GM12891 (cell line): Measurements from ENCODE around the gene BTBD9.
A peak's percentile ranks its signal among the peaks of the same experiment; 100 is the strongest.
"Not testable (repeated sequence)": the region's sequence is repeated elsewhere in the genome, so short reads cannot be mapped to it uniquely, and the experiment has no call there.

Experiments used
- DNase-seq: peaks from one replicate; pipeline ENCODE4 v3.0.0; 2011; ENCODE audit warnings: low spot score; ENCODE audit not compliant: insufficient read length
- FAIRE-seq: peaks from 2 replicates; lab custom pipeline; 2011; peaks lifted over from hg19 to GRCh38; lab: Jason Lieb, UNC
- PAX5 ChIP-seq: IDR thresholded peaks from 2 replicates; pipeline ENCODE4 v1.6.1; 2011; ENCODE audit warnings: low read length, moderate library complexity, mild to moderate bottlenecking; ENCODE audit not compliant: insufficient read depth, severe bottlenecking
- POLR2A ChIP-seq: IDR thresholded peaks from 2 replicates; pipeline ENCODE4 v1.6.1; 2011; ENCODE audit warnings: low read depth, low read length, control low read depth
- POLR2AphosphoS5 ChIP-seq: IDR thresholded peaks from 2 replicates; pipeline ENCODE4 v1.6.1; 2011; ENCODE audit warnings: low read depth, low read length, control low read depth
- POU2F2 ChIP-seq: IDR thresholded peaks from 2 replicates; pipeline ENCODE4 v1.6.1; 2011; ENCODE audit warnings: low read depth, mild to moderate bottlenecking, control low read depth, low read length, moderate library complexity
- SPI1 ChIP-seq: IDR thresholded peaks from 2 replicates; pipeline ENCODE4 v1.6.1; 2011; ENCODE audit warnings: low read depth, low read length, control low read depth
- TAF1 ChIP-seq: IDR thresholded peaks from 2 replicates; pipeline ENCODE4 v1.6.1; 2011; ENCODE audit warnings: low read depth, low read length, control low read depth

Gene BTBD9

DNA sequence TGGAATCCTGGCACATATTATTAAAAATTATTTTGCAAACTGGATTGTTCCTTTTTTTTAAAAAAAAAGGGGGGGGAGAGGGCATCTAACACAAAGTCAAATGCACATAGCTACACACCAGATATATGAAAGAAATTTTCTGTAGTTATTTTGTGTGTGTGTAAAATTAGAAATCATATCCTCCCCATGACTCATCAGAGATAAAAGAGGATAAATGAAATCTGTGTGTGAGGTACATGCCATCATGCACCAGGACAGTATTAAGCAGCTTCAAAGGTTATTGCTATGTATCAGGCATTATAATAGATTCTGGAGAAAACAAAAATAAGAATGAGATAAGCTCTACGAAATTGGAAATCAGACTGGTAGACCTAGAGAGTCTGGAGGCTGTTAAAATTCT, 5.2 kb downstream of the BTBD9 start:
- FAIRE-seq (no peak), DNase-seq (no peak)
- no peak for TF ChIP-seq SPI1

DNA sequence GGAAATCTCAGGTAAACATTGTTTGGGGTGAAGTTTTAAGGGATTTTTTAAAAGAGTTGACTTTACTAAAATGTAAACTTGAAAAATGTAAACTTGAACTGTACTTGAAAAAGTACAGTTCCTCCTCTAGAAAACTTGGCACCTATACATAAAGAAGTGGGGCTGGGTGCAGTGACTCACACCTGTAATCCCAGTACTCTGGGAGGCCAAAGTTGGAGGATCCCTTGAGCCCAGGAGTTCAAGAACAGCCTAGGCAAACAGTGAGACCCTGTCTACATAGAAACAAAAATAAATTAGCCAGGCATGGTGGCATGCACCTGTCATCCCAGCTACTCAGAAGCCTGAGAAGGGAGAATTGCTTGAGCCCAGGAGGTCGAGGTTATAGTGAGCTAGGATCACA, 7.2 kb downstream of the BTBD9 start:
- TF ChIP-seq PAX5: no peak
- no peak for TF ChIP-seq POU2F2
- TF ChIP-seq POLR2A: no peak
- no peak for TF ChIP-seq POLR2AphosphoS5
- TF ChIP-seq SPI1: no peak
- TF ChIP-seq TAF1: no peak
- FAIRE-seq (no peak), DNase-seq (no peak)

DNA sequence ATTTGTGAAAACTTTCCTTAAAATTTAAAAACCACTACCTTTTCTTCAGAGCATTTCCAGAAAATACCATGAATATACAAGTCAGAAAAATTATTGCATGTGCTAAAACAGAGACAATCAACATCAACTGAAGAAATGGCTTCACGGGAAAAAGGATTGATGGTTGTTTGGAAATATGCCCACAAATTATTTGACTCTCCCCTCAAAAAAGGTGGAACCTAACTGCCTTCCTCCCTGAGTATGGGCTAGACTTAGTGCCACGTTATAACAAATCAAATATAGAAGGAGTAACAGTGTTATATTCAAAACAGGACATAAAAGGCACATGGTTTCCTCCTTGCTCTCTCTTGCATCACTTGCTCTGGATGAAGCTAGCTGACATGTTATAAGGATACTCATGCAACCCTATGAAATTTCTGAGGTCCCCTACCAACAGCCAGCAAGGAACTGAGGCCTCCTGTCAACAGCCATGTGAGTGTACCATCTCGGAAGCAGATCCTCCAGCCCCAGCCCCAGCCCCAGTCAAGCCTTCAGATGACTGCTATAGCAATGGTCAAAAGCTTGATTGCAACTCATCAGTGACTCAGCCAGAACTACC, 8.4 kb downstream of the BTBD9 start:
- DNase-seq (no peak), FAIRE-seq (no peak)
- TF ChIP-seq POLR2AphosphoS5: no peak
- TF ChIP-seq SPI1: no peak
- TF ChIP-seq PAX5: no peak
- TF ChIP-seq TAF1: no peak
- no peak for TF ChIP-seq POU2F2
- TF ChIP-seq POLR2A: no peak

DNA sequence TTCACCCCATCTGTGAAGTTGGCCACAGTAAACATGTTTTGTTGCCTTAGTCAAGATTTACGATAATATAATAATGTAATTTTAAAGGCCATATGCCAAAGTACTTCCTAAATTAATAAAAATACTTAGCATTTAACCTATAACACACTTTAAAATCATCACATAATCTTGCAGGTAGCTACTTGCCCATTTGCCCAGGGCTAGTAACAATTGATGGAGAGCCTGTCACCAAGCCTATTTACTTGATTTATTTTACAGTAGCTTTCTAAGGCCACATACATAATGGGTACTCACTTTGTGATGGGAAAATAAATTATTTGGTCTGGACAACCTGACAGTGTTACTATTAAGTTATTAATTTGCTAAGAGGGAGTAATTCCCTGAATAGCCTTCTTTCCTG, 14.5 kb downstream of the BTBD9 start:
- TF ChIP-seq POLR2AphosphoS5 (no peak), TAF1 (no peak), POLR2A (no peak), PAX5 (no peak), POU2F2 (no peak), SPI1 (no peak)
- no peak for DNase-seq
- no peak for FAIRE-seq

DNA sequence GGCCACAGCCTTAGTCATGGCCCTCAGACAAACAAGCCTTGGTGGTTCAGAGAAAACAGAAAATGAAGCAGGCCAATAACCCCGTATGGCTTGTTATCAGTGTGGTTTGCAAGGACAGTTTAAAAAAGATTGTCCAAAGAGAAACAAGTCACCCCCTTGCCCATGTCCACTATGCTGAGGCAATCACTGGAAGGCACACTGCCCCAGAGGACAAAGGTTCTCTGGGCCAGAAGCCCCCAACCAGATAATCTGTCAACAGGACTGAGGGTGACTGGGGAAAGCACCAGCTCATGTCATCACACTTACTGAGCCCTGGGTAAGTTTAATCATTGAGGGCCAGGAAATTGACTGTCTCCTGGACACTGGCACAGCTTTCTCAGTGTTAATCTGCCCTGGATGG, 20.4 kb downstream of the BTBD9 start:
- FAIRE-seq, DNase-seq: not testable (repeated sequence)

DNA sequence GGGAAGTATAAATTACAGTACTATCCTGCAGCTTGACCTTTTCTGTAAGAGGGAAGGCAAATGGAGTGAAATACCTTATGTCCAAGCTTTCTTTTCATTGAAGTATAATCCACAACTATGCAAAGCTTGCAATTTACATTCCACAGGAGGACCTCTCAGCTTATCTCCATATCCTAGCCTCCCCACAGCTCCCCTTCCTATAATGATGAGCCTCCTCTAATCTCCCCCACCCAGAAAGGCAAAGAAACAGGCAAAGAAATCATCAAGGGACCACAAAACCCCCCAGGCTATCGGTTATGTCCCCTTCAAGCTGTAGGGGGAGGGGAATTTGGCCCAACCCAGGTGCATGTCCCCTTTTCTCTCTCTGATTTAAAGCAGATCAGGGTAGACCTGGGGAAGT, 21.4 kb downstream of the BTBD9 start:
- FAIRE-seq, DNase-seq: not testable (repeated sequence)

DNA sequence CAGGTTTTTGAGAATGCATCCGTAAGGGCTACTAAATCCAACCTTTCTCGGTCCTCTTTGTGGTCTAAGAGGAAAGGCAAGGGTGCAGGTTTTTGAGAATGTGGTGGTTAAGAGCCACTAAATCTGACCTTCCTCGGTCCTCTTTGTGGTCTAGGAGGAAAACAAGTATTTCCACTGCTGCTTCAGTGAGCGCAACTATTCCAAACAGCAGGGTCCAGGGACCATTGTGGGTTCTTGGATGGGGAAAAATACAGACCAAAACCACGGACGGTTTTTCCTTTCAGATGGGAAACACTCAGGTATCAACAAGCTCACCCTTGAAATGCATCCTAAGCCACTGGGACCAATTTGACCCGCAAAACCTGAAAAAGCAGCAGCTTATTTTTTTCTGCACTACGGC, 21.9 kb downstream of the BTBD9 start:
- DNase-seq (no peak), FAIRE-seq (no peak)
- TF ChIP-seq POLR2A: no peak
- no peak for TF ChIP-seq POU2F2
- TF ChIP-seq PAX5: no peak
- no peak for TF ChIP-seq POLR2AphosphoS5
- no peak for TF ChIP-seq SPI1
- no peak for TF ChIP-seq TAF1

DNA sequence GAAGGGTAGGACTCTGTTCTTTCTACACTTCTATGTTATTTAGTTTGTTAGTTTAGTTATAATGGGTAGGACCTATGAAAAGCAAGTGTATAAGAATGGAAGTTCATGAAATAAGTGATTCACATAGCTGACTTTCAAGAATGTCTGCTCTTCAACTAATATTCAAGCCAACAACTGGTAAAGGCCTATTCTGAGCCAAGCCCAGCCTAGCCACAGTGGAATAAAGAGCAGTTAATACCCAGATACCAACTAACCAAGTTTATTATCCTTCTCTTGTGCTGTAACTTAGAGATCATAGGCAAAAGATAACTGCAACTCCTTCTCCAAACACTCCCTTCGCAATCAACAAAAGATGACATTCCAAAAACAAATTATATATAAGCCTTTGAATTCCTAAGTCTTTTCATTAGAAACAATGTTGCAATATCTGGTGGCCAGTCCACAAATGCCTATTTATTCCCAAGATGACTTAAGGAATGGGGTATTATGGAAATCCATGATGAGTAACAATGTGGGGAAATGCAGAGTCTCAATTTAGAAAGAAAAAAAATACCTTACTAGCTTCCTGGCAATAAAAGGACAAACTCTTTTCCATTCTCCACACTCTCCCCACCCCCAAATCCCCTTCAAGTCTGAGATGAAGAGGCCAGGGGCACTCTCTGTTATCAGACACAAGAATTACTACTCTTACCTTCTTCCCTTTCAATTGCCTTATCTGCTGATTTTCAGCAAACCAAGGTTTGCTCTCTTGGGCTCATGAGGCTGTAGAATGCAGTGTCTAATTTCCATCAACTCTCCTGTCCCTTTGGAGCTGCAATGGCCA, 27.4 kb downstream of the BTBD9 start:
- TF ChIP-seq TAF1 (no peak), POLR2A (no peak), PAX5 (no peak), POU2F2 (no peak), SPI1 (no peak), POLR2AphosphoS5 (no peak)
- DNase-seq (no peak), FAIRE-seq (no peak)

DNA sequence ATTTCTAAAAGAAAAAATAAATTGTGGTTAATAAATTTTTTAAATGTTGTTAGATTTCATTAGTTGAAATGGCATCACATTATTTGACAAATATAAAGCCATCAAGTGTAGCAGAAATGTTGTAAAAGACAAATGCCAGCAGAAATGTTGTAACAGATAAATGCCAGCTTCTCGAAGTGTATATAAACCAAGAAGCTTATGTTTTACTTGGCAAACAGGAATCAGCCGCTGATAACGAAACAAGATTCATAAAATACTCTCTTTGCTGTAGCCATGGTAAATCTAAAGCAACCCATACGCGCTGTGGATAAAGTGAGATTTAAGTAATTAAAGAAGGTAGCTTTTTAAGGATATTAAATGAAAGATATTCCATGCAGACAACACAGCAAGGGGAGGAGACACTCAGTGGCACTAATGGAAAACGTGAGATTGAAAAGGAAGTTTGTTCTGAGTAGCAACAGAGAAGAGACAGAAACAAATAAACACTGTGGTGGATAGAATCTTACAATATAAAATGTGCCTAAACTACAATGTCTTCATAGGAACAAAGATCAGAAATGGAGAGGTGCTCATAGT, 29.6 kb downstream of the BTBD9 start:
- TF ChIP-seq POU2F2 (no peak), TAF1 (no peak), POLR2AphosphoS5 (no peak), SPI1 (no peak), PAX5 (no peak), POLR2A (no peak)
- DNase-seq (no peak), FAIRE-seq (peak; percentile 5)

DNA sequence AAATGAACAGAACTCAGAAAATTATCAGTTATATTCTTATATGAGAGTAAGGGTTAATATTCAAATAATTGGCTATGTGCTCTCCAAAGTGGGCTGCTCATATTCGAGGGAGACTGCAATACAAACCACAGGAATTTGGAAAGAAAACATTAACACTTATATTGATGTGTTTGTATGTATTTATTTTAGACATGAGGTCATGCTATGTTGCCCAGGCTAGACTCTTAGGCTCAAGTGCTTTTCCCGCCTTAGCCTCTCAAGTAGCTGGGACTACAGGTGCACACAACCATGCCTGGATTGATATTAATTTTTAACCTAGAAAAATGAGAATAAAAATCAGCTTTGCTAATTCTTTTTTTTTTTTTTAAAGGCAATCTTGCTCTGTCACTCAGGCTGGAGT, 35.0 kb downstream of the BTBD9 start:
- no peak for TF ChIP-seq POU2F2
- FAIRE-seq: no peak
- DNase-seq: no peak
